GM21619 (cell line): Measurements from ENCODE around the gene ERCC3.
"Not testable (repeated sequence)": the region's sequence is repeated elsewhere in the genome, so short reads cannot be mapped to it uniquely, and the experiment has no call there.

ENCODE experiments used
- ATAC-seq: cut with Tn5 transposase; IDR thresholded peaks from one replicate; pipeline ENCODE4 v1.9.1; 2021; ENCODE audit not compliant: unreplicated experiment

The ERCC3 gene

GRCh38 chr2:127279781-127280180 lies 14.2 kb downstream of the ERCC3 start:
- no peak for ATAC-seq

- no peak for ATAC-seq
These were observed 15.0 kb downstream of the ERCC3 start for GRCh38 chr2:127278959-127279358.

GRCh38 chr2:127277028-127277427 lies 16.9 kb downstream of the ERCC3 start:
- ATAC-seq, result peak; percentile 76

- no peak for ATAC-seq
These were observed 18.2 kb downstream of the ERCC3 start for GRCh38 chr2:127275789-127276188.

GRCh38 chr2:127275356-127275755 lies 18.6 kb downstream of the ERCC3 start:
- ATAC-seq, result no peak

GRCh38 chr2:127270663-127271062 lies 23.3 kb downstream of the ERCC3 start:
- ATAC-seq, result no peak

- no peak for ATAC-seq
These were observed 32.0 kb downstream of the ERCC3 start for GRCh38 chr2:127261804-127262406.

- no peak for ATAC-seq
These were observed 34.6 kb downstream of the ERCC3 start for GRCh38 chr2:127259355-127259754.

GRCh38 chr2:127256866-127257265 lies 37.1 kb downstream of the ERCC3 start:
- no peak for ATAC-seq

GRCh38 chr2:127256381-127256780 lies 37.6 kb downstream of the ERCC3 start:
- no peak for ATAC-seq

GRCh38 chr2:127255721-127256120 lies 38.2 kb downstream of the ERCC3 start:
- ATAC-seq, result no peak

GRCh38 chr2:127255146-127255545 lies 38.8 kb downstream of the ERCC3 start:
- ATAC-seq, result no peak

GRCh38 chr2:127254386-127254981 lies 39.5 kb downstream of the ERCC3 start:
- no peak for ATAC-seq

GRCh38 chr2:127241184-127241583 lies 52.8 kb downstream of the ERCC3 start:
- not testable (repeated sequence) for ATAC-seq

- no peak for ATAC-seq
These were observed 54.5 kb downstream of the ERCC3 start for GRCh38 chr2:127239395-127239794.

- ATAC-seq, result not testable (repeated sequence)
These were observed 56.2 kb downstream of the ERCC3 start for GRCh38 chr2:127237768-127238167.

GRCh38 chr2:127235082-127235702 lies 58.8 kb downstream of the ERCC3 start:
- no peak for ATAC-seq

GRCh38 chr2:127233710-127234109 lies 60.2 kb downstream of the ERCC3 start:
- ATAC-seq, result no peak

- ATAC-seq, result no peak
These were observed 62.6 kb downstream of the ERCC3 start for GRCh38 chr2:127231130-127231865.

- no peak for ATAC-seq
These were observed 64.4 kb downstream of the ERCC3 start for GRCh38 chr2:127229555-127229954.

- no peak for ATAC-seq
These were observed 65.8 kb downstream of the ERCC3 start for GRCh38 chr2:127228102-127228501.

- not testable (repeated sequence) for ATAC-seq
These were observed 66.7 kb downstream of the ERCC3 start for GRCh38 chr2:127227264-127227660.
